ENCODE results near the gene ADD3.
A peak's percentile ranks its signal among the peaks of the same experiment; 100 is the strongest.

The ADD3 gene, protein sequence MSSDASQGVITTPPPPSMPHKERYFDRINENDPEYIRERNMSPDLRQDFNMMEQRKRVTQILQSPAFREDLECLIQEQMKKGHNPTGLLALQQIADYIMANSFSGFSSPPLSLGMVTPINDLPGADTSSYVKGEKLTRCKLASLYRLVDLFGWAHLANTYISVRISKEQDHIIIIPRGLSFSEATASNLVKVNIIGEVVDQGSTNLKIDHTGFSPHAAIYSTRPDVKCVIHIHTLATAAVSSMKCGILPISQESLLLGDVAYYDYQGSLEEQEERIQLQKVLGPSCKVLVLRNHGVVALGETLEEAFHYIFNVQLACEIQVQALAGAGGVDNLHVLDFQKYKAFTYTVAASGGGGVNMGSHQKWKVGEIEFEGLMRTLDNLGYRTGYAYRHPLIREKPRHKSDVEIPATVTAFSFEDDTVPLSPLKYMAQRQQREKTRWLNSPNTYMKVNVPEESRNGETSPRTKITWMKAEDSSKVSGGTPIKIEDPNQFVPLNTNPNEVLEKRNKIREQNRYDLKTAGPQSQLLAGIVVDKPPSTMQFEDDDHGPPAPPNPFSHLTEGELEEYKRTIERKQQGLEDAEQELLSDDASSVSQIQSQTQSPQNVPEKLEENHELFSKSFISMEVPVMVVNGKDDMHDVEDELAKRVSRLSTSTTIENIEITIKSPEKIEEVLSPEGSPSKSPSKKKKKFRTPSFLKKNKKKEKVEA

DNA sequence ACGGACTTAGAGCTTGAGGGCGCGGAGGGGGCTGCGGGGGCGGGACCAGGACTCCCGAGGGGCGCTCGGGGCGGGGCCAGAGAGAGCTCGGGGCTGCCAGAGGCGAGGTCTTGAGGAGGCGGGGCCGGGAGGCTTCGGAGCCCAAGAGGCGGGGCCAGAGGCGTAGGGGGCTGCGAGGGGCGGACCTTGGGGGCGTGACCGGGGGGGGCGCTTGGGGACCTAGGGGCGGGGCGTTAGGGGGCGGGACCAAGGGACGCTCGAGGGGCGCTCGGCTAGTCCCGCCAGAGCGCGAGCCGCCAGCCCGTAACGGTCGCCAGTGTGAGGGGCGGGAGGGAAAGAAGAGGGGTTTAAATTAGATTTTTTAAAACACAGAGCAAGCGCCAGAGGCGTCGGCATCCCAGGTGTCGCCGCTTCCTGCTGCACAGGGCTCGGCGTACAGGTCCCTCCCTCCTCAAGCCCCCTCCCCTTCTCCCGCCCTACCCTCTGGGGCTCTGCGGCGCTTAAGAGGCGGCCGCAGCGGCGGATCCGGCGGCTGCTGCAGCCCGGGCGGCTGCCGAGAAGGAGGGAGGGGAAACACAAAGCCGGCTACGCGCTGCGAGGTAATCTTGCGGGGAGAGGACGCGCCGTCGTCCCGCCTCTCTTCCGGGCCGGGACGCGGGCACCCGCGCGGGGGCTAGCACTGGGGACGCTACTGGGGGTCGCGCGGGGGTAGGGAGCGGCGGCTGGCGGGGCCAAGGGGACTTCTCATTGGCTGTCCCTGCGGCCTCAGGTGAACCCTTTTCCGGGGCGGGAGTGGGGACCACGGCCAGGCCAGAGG, at the start of gene ADD3:
Gene ADD3 (plus strand): TSS at position 284 of the 817 bp plus-strand sequence. CDS start 92,670 bp downstream, outside the sequence.
- peak within 1 kb of the TSS; percentile 91 to 97 for H3K4me3 ChIP-seq
- H3K4me1 ChIP-seq, result peaks cover 0 to 36% (median 21%) of the 10 kb centered on the region in 4 donors
- no peaks in the 10 kb centered on the region for H3K27me3 ChIP-seq
- no peaks in the 10 kb centered on the region for H3K36me3 ChIP-seq
- peak within 1 kb of the TSS; percentile 98 for H3K27ac ChIP-seq
- DNase-seq, result peak; percentile 95 to 97
- intact Hi-C loops (cut with DNase I; ENCODE audit: low total_unique reads), result no loop called here
- TF ChIP-seq, protein P1, sequence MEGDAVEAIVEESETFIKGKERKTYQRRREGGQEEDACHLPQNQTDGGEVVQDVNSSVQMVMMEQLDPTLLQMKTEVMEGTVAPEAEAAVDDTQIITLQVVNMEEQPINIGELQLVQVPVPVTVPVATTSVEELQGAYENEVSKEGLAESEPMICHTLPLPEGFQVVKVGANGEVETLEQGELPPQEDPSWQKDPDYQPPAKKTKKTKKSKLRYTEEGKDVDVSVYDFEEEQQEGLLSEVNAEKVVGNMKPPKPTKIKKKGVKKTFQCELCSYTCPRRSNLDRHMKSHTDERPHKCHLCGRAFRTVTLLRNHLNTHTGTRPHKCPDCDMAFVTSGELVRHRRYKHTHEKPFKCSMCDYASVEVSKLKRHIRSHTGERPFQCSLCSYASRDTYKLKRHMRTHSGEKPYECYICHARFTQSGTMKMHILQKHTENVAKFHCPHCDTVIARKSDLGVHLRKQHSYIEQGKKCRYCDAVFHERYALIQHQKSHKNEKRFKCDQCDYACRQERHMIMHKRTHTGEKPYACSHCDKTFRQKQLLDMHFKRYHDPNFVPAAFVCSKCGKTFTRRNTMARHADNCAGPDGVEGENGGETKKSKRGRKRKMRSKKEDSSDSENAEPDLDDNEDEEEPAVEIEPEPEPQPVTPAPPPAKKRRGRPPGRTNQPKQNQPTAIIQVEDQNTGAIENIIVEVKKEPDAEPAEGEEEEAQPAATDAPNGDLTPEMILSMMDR (IDR thresholded peaks at IDR 0.05), result no peak
- no peaks in the 10 kb centered on the region for H3K9me3 ChIP-seq

DNA sequence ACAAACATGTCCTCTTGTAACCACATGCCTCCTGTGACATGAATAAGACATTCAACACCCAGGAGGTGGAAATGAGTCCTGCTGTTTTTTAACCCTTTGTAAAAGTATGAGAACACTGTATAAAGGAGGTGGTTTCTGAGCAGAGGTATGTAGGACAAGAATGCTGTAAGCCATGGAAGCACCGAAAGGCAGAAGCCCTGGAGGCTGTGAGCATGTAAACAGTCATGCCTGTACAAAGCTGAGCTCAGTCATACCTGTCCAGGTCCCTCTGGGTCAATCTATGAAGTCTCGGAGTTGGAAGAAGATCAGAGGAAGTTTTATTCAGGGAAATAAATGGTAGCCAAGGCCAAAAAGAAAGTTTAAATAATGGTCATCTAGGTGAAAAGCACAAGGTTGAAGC, 49.7 kb upstream of the ADD3 start:
- TF ChIP-seq, protein P1 (IDR thresholded peaks at IDR 0.05), result no peak
- no peaks in the 10 kb centered on the region for H3K27me3 ChIP-seq
- intact Hi-C loops (cut with DNase I; ENCODE audit: low total_unique reads), result no loop called here
- no peak overlapping the region for H3K4me3 ChIP-seq
- H3K9me3 ChIP-seq, result no peaks in the 10 kb centered on the region
- no peak overlapping the region for H3K27ac ChIP-seq
- no peaks in the 10 kb centered on the region for H3K36me3 ChIP-seq
- no peak for DNase-seq
- peaks cover 0 to 18% (median 6%) of the 10 kb centered on the region in 4 donors for H3K4me1 ChIP-seq

DNA sequence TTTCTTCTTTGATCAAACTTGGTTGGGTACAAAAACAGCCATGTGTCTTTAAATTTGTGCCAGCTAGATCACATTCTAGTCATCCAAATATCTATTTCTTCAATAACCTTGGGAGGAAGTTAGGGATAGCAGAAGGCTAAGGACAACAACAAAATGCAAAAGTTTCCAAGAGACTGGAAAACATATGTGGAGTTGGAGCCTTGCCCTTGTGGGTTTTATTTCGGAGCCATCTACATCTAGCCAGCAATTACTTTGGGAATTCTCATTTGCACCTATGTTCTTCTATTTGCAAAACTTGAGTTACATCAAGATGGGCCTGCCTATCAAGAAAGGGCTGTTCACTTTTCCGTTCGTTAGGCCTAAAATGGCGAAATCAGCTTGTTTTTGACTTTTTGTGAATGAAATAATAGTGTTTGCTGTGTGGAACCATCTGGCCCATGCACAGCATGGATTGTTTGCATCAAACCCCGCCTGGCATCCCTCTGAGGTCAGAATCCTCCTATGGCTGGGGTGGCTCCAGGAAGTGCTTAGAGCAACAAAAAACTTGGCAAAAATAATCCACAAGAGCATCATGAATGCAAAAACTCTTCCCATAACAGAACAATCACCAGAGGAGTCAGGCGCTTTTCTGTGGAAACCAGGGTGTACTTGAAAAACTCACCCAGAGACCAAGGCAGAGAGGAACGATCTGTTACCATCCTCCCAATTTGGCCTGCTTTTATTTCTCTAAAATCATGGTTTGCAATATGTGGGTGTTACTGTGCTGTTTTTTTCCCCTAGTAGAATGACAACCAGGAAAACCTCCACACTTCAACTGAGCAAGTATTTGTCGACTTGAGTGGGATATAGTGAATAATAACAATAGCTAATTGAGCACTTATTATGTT, 48.3 kb upstream of the ADD3 start:
- H3K36me3 ChIP-seq, result no peaks in the 10 kb centered on the region
- H3K4me1 ChIP-seq, result peaks cover 0 to 18% (median 6%) of the 10 kb centered on the region in 4 donors
- intact Hi-C loops (cut with DNase I; ENCODE audit: low total_unique reads), result loop anchor here (10.0 kb wide), 1 partner anchor 75 kb away; no protein-coding TSS in a partner anchor
- H3K27me3 ChIP-seq, result no peaks in the 10 kb centered on the region
- H3K4me3 ChIP-seq, result no peak overlapping the region
- no peak overlapping the region for H3K27ac ChIP-seq
- no peak for DNase-seq
- H3K9me3 ChIP-seq, result no peaks in the 10 kb centered on the region
- TF ChIP-seq, protein P1 (IDR thresholded peaks at IDR 0.05), result no peak

DNA sequence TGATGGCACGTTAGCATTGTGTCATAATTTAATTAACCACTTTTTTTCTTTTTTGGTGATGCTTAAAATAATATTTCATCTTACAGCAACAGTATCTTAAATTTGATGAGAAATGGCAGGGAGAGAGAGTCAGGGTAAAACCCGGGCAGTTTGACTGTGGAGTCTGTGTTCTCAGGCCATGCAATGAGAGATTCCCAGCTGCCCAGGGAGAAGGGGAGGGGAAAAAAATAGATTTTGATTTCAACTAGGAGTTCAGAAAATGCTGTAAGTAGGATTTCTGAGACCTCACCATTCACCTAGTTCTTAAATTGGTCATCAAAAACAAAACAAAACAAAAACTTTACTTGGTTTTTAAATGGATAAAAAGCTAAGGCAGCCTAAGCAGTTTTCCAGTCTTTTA, 47.1 kb upstream of the ADD3 start:
- TF ChIP-seq, protein P1 (IDR thresholded peaks at IDR 0.05), result no peak
- no peaks in the 10 kb centered on the region for H3K27me3 ChIP-seq
- H3K36me3 ChIP-seq, result no peaks in the 10 kb centered on the region
- H3K9me3 ChIP-seq, result no peaks in the 10 kb centered on the region
- no peak for DNase-seq
- peak overlapping the region in 1 of 2 donors; percentile 34 for H3K27ac ChIP-seq
- peaks cover 0 to 26% (median 12%) of the 10 kb centered on the region in 4 donors for H3K4me1 ChIP-seq
- no peak overlapping the region for H3K4me3 ChIP-seq
- intact Hi-C loops (cut with DNase I; ENCODE audit: low total_unique reads), result loop anchor here (10.0 kb wide), 1 partner anchor 76 kb away; no protein-coding TSS in a partner anchor

All from tibial artery (tissue), 4 donors.